A673 (cell line): ENCODE data around the gene BANP.

Source experiments
- CTCF ChIP-seq: fragments of 300-800, 200-600 bp; sonication (generic); conservative IDR thresholded peaks from 2 replicates; pipeline ENCODE4 v1.5.1; 2017; ENCODE audit warnings: low read depth, mild to moderate bottlenecking, antibody characterized with exemption, low read length, moderate library complexity, mixed read lengths
- EZH2 ChIP-seq: fragments of 200-600 bp; sonication (generic); IDR thresholded peaks from 2 replicates; pipeline ENCODE4 v1.6.1; 2017; ENCODE audit warnings: borderline replicate concordance, low read depth, mild to moderate bottlenecking, mixed read lengths, antibody characterized with exemption, low read length; ENCODE audit not compliant: poor library complexity, severe bottlenecking

GRCh38 chr16:87938412-87938949, 12.8 kb upstream of the BANP start:
- no peak for TF ChIP-seq EZH2
- TF ChIP-seq CTCF = no peak
